Activated naive CD4-positive, alpha-beta T cell treated with anti-CD3 and anti-CD28 coated beads, Interleukin-2, amount 10 ng/mL, durations not matched to agents 7 days and 5 days (primary cell): Measurements from ENCODE around the gene SLC35F3.
"Not testable (repeated sequence)": the region's sequence is repeated elsewhere in the genome, so short reads cannot be mapped to it uniquely, and the experiment has no call there.

Experiments used
- CTCF ChIA-PET: fragments of 350-600 bp; sonication (Branson Sonifier 250); formaldehyde crosslinking; loops from one replicate; lab custom pipeline; 2021; ENCODE audit warnings: antibody characterized with exemption; lab: Charles Lee
- DNase-seq: peaks from one replicate; pipeline ENCODE4 v3.0.0-alpha.2; 2020
- H3K27ac Mint-ChIP-seq: one replicate; pipeline ENCODE4 v1.8.0; 2021; ENCODE audit warnings: mild to moderate bottlenecking, moderate library complexity, mixed read lengths
- H3K27me3 Mint-ChIP-seq: one replicate; pipeline ENCODE4 v1.8.0; 2021; ENCODE audit warnings: mild to moderate bottlenecking, mixed read lengths
- H3K36me3 Mint-ChIP-seq: one replicate; pipeline ENCODE4 v1.8.0; 2021; ENCODE audit warnings: mixed read lengths
- H3K4me1 Mint-ChIP-seq: one replicate; pipeline ENCODE4 v1.8.0; 2021; ENCODE audit warnings: mixed read lengths
- H3K4me3 Mint-ChIP-seq: one replicate; pipeline ENCODE4 v1.8.0; 2021; ENCODE audit warnings: mild to moderate bottlenecking, moderate library complexity, mixed read lengths
- H3K9me3 Mint-ChIP-seq: one replicate; pipeline ENCODE4 v1.8.0; 2021; ENCODE audit warnings: mixed read lengths

The SLC35F3 gene

DNA sequence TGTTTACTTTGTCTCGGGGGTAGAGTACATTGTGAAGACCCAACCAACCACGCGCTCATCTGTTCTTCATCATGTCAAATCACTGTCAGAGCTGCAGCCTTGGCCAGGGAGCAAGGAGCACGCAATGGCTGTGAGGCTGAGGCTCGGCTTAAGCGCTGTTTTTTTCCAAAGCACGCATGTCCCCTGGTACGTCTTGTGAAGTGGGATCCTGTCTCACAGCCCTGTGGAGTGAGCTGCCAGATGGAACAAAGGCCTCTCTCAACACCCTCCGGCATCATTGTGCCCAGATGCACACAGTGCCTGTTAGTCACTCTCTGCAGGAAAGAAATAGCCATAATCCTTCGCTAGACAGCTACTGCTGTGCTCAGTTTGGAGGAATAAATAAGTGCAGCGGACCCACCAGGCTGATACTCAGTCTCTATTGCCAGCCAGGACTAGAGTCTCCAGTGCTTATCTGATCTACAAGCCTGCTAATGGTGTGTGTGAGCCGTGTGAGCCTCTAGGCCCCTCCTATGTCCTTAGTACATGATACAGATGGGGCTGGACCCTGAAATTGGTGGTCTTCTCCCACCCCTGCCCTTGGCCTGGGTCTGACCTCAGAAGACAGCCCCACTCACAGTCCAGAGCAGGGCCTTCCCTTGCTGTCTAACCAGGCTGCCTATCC is 377.5 kb downstream of the SLC35F3 start:
- H3K27me3 Mint-ChIP-seq, result no peaks in the 10 kb centered on the region
- peaks cover 8% of the 10 kb centered on the region for H3K36me3 Mint-ChIP-seq
- H3K4me1 Mint-ChIP-seq, result no peaks in the 10 kb centered on the region
- H3K9me3 Mint-ChIP-seq, result no peaks in the 10 kb centered on the region
- no peak overlapping the region for H3K27ac Mint-ChIP-seq
- CTCF ChIA-PET, result interaction anchor here (1.1 to 1.4 kb wide), 2 partner anchors 28 to 69 kb away, joined by 4 read pairs; no protein-coding TSS in a partner anchor
- no peak overlapping the region for H3K4me3 Mint-ChIP-seq
- DNase-seq, result no peak

DNA sequence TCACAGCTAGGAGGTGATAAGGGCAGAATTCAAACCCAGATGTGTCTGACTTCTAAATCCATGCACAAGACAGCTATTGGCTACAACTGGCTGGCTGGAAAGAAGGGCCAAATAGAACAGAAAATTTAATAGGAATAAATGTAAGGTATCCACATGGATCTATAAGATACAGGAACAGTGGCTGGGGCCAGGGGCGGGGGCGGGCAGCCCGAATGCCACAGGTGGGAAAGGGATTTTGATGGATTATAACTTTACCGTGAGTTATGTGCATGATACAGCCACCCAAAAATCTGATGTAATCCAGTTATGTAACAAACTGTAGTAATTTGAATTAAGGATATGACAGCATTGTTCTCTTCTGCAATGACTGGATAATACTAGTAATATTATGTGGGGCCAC is 381.7 kb downstream of the SLC35F3 start:
- H3K4me1 Mint-ChIP-seq, result no peaks in the 10 kb centered on the region
- no peak overlapping the region for H3K27ac Mint-ChIP-seq
- peaks cover 20% of the 10 kb centered on the region for H3K36me3 Mint-ChIP-seq
- no peak overlapping the region for H3K4me3 Mint-ChIP-seq
- no peak for DNase-seq
- H3K27me3 Mint-ChIP-seq, result peaks cover 2% of the 10 kb centered on the region
- CTCF ChIA-PET, result interaction anchor here (3.1 kb wide), 1 partner anchor 24 kb away, joined by 10 read pairs; no protein-coding TSS in a partner anchor
- H3K9me3 Mint-ChIP-seq, result peaks cover 10% of the 10 kb centered on the region

DNA sequence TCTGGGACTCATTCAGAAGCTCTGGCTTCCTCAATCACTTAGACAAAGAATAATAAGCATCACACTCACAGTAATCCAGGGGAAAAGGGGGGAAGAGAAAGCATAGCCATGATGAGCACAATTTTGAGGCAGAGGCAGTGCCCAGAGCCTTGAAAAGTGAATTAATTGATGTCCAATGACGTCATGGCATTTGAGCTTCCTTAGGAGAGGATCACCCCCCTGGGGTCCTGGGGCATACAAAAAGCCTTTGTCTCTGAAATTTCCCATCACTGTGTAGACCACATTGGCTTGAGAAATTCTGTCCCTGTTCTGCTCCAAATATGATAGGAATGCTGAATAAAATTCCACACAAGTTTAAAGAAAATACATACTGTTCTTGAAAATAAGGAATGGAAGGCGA is 384.5 kb downstream of the SLC35F3 start:
- CTCF ChIA-PET, result interaction anchor here (3.1 kb wide), 1 partner anchor 21 kb away, joined by 10 read pairs; no protein-coding TSS in a partner anchor
- Mint-ChIP-seq H3K4me3 (no peak overlapping the region), H3K36me3 (peaks cover 18% of the 10 kb centered on the region), H3K27ac (no peak overlapping the region), H3K9me3 (peaks cover 10% of the 10 kb centered on the region), H3K27me3 (peaks cover 4% of the 10 kb centered on the region), H3K4me1 (no peaks in the 10 kb centered on the region)
- DNase-seq, result no peak

DNA sequence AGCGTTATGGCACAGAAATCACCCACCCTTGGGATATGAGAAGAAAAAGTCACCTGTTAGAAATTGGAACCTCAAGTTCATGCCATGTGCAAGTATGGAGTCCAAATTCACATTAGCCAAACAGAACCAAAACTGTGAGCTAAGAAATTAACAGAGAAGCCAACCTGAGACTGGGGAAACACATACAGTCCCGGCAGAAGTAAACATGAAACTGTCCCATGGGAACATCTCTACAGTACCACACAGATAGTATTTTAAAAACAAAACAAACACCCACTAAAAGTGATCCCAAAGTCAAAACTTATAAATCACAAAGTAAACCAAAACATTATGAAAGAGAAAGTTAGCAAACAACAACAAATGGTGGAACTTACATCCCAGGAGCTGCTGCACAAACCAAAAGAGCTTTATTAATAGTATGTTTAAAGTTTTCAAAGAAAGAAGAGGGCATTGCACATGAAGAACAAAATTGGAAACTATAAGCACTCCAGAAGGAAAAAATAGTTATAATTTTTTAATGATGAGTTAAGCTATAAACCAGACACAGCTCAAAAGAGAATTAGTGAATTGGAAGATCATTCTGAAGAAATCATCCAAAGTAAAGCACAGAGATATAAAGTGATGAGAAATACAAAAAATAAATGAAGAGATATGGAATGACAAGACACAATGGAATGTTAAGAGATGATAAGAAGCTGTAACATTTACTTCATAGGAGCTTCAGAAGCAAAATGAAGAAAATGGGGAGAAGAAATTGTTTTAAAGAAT is 385.2 kb downstream of the SLC35F3 start:
- peaks cover 18% of the 10 kb centered on the region for H3K36me3 Mint-ChIP-seq

DNA sequence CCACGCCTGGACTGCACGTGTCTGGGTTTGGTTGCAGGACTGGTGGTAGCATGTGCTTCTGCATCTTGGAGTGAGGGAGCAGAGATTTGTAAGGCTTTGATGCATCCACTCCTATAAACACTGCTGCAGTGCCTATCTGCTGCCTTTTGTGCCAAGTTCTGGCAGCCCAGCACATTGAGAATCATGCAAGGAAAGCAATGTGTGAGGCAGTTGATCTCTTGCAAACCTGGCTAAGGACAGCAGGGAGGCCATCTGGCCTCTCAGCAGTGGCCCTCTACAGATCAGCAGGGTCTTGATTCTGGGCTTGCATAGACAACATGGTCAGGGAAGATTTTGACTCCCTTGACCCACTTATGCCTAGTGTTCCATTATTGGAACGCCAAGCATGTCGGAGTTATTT is 387.5 kb downstream of the SLC35F3 start:
- CTCF ChIA-PET, result no interaction called here
- peaks cover 8% of the 10 kb centered on the region for H3K27me3 Mint-ChIP-seq

More for the DNA sequence above, 385.2 kb downstream of the SLC35F3 start:
- DNase-seq, result no peak
- Mint-ChIP-seq H3K4me3 (no peak overlapping the region), H3K9me3 (peaks cover 10% of the 10 kb centered on the region), H3K27ac (no peak overlapping the region), H3K27me3 (peaks cover 4% of the 10 kb centered on the region), H3K4me1 (no peaks in the 10 kb centered on the region)
- CTCF ChIA-PET, result no interaction called here

DNA sequence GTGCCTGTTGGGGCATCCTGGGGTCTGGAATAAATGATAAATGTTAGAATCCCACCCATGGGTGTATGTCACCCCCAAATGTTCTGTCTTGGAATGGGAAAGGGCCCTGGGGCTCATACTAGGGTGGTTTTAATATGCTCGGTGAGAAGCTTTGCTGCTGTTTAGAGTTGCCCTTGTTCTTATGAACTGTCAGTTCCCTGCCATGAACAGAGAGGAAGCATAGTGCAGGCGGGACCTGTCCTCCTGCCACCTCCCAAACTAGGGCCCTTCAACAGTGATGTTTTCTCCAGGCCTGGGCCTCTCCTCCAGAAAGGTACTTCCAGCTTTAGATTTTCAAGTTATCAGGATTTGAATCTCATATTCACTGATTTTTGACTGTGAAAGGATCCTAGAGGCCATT is 388.1 kb downstream of the SLC35F3 start:
- peaks cover 16% of the 10 kb centered on the region for H3K36me3 Mint-ChIP-seq
- no peak overlapping the region for H3K27ac Mint-ChIP-seq
- H3K9me3 Mint-ChIP-seq, result peaks cover 10% of the 10 kb centered on the region
- CTCF ChIA-PET, result no interaction called here
- H3K4me3 Mint-ChIP-seq, result no peak overlapping the region
- H3K4me1 Mint-ChIP-seq, result no peaks in the 10 kb centered on the region
- no peak for DNase-seq
- peaks cover 8% of the 10 kb centered on the region for H3K27me3 Mint-ChIP-seq

More for the DNA sequence above, 387.5 kb downstream of the SLC35F3 start:
- H3K4me1 Mint-ChIP-seq, result no peaks in the 10 kb centered on the region
- peaks cover 16% of the 10 kb centered on the region for H3K36me3 Mint-ChIP-seq
- DNase-seq, result no peak
- H3K4me3 Mint-ChIP-seq, result no peak overlapping the region
- H3K27ac Mint-ChIP-seq, result no peak overlapping the region
- peaks cover 10% of the 10 kb centered on the region for H3K9me3 Mint-ChIP-seq

DNA sequence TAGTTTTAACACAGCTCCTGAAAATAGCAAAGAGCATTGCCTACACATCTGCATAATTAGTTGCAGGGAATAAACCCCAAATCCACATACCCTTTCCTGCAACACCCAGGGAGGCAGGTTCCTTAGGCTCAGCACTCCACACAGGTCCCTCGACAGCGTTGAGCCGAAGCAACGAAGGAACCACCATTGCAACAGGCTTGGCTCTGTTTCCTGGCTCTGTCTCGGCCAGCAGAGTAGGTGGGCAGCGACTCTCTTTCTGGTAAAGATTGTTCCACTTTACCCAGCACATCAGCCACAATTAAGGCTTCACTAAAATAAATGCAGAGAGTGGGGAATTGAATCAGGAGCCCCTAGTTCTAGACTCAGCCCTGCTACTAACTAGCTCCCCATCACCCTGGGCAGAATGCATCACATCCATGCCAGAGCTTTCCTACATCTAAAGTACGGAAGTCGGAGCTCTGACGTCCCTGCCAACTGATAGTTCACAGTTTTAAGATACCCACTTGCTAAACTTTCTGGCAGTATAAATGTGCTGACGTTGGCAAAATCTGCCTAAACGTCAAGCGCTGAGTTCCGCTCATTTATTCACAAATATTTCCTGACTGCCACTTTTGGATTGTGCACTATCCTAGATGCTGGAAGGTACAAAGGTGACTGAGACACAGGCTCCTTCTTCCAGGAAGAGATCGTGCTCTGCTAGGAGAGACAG is 389.8 kb downstream of the SLC35F3 start:
- Mint-ChIP-seq H3K4me1 (no peaks in the 10 kb centered on the region), H3K4me3 (no peak overlapping the region), H3K9me3 (peaks cover 10% of the 10 kb centered on the region), H3K27ac (no peak overlapping the region), H3K27me3 (peaks cover 11% of the 10 kb centered on the region), H3K36me3 (peaks cover 10% of the 10 kb centered on the region)
- CTCF ChIA-PET, result interaction anchor here (1.1 kb wide), 1 partner anchor 16 kb away, joined by 6 read pairs; no protein-coding TSS in a partner anchor
- DNase-seq, result no peak

DNA sequence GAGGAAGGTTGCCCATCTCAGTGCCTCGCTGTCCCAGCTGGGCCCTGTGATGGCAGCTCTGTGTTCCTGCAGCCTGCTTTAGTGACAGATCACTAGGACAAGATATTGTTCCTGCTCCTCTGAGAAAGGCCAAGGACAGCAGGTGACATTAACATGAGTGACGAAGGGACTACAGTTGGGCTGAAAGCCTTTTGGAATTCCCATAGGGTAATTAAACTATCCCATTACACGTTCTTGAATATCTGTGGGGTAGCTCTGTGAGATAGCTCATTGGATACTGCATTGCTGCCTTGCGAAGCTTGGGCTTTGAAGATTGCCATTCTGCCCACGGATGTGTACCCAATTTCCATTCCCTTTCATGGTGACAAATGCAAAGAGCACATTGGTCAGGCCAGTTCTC is 390.6 kb downstream of the SLC35F3 start:
- CTCF ChIA-PET, result interaction anchor here (1.6 to 1.9 kb wide), 2 partner anchors 15 to 81 kb away, joined by 5 to 6 read pairs; no protein-coding TSS in a partner anchor
- Mint-ChIP-seq H3K27ac (no peak overlapping the region), H3K27me3 (peaks cover 13% of the 10 kb centered on the region), H3K36me3 (peaks cover 4% of the 10 kb centered on the region), H3K4me3 (no peak overlapping the region), H3K9me3 (peaks cover 3% of the 10 kb centered on the region), H3K4me1 (no peaks in the 10 kb centered on the region)
- no peak for DNase-seq

DNA sequence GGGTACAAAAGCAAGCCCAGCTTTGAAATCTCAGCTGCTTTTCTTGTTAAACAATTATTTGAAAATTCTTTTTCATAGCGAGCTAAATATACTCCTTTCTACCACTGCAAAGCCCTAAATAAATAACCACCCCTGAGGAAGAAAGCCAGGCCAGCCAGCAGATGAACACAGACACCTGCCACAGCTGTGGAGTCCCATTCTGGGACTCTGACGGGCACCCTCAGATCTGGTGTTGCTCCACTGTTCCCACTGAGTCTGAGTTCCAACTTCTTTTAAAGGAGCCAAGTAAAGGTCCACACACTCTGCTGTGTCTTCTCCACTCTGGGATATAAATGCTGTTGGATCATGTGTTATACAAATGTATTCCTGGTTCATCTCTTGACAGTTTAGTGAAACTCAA is 391.1 kb downstream of the SLC35F3 start:
- Mint-ChIP-seq H3K4me1 (no peaks in the 10 kb centered on the region), H3K4me3 (no peak overlapping the region), H3K27me3 (peaks cover 13% of the 10 kb centered on the region), H3K27ac (no peak overlapping the region), H3K36me3 (peaks cover 4% of the 10 kb centered on the region), H3K9me3 (no peaks in the 10 kb centered on the region)
- CTCF ChIA-PET, result interaction anchor here (1.6 to 1.9 kb wide), 2 partner anchors 15 to 82 kb away, joined by 5 to 6 read pairs; no protein-coding TSS in a partner anchor
- DNase-seq, result no peak

DNA sequence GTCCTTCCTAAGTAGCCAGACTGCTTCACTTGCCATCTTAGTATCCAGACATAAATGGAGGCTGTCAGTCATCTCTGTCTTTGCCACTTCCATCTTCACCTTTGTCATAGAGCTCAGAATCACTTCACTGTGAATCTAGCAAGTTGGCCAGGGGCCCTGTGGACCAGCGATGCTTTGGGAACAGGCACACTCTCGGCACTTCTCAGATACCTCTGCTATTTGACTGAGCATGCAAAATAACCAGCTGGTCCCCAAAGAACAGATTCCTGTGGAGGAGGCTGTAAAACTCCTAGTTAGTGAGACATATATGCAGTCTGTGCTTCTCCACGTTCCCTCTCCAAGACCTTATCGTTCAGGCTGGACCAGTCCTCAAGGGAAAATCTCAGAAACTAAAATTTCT is 392.0 kb downstream of the SLC35F3 start:
- Mint-ChIP-seq H3K36me3 (no peaks in the 10 kb centered on the region), H3K4me3 (no peak overlapping the region), H3K27me3 (peaks cover 9% of the 10 kb centered on the region), H3K9me3 (no peaks in the 10 kb centered on the region), H3K27ac (no peak overlapping the region), H3K4me1 (no peaks in the 10 kb centered on the region)
- CTCF ChIA-PET, result interaction anchor here (1.6 to 1.9 kb wide), 2 partner anchors 14 to 83 kb away, joined by 5 to 6 read pairs; no protein-coding TSS in a partner anchor
- DNase-seq, result no peak

DNA sequence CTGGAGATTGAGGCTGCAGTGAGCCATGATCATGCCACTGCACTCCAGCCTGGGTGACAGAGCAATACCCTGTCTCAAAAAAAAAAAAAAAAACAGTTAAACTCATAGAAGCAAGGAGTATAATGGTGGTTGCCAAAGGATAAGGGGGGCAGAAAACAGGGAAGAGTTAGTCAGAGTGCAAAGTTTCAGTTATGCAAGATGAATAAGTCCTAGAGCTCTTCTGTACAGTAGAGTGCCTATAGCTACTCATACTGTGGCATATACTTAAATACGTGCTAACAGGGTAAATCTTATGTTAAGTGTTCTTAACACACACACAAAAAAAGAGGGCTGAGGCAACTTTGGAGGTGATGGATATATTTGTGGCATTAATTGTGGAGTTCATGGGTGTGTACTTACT is 393.2 kb downstream of the SLC35F3 start:
- Mint-ChIP-seq H3K9me3 (no peaks in the 10 kb centered on the region), H3K27me3 (peaks cover 9% of the 10 kb centered on the region), H3K27ac (no peak overlapping the region), H3K4me3 (no peak overlapping the region), H3K4me1 (no peaks in the 10 kb centered on the region), H3K36me3 (no peaks in the 10 kb centered on the region)
- CTCF ChIA-PET, result no interaction called here
- DNase-seq, result no peak

DNA sequence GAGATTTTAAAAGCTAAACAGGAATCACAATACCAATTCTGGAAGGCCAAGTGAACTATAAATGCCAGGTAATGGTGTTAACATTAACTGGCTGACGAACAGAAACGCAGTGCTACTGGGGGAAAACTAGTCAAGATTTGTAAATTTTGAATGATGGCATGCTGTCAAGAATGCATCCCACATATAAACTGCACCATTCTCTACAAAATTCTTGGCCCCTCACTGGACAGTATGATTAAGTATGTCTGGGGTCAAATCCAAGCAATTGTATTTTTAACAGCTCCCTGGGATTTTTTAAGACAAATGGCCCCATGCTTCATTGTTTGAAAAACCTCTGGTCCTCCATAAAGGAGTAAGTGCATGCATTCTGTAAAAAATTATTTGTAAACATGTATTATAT is 395.6 kb downstream of the SLC35F3 start:
- Mint-ChIP-seq H3K27ac (no peak overlapping the region), H3K9me3 (no peaks in the 10 kb centered on the region), H3K4me3 (no peak overlapping the region), H3K27me3 (peaks cover 13% of the 10 kb centered on the region), H3K36me3 (no peaks in the 10 kb centered on the region), H3K4me1 (no peaks in the 10 kb centered on the region)
- no peak for DNase-seq
- CTCF ChIA-PET, result interaction anchor here (1.6 kb wide), 1 partner anchor 9 kb away, joined by 14 read pairs; no protein-coding TSS in a partner anchor

DNA sequence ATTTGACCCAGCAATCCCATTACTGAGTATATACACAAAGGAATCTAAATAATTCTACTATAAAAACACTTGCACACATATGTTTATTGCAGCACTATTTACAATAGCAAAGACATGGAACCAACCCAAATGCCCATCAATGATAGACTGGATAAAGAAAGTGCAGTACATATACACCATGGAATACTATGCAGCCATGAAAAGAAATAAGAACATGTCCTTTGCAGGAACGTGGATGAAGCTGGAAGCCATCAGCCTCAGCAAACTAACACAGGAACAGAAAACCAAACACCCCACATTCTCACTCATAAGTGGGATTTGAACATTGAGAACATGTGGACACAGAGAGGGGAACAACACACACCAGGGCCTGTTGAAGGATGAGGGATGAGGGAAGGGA is 397.2 kb downstream of the SLC35F3 start:
- H3K36me3 Mint-ChIP-seq, H3K9me3 Mint-ChIP-seq, H3K27me3 Mint-ChIP-seq, H3K27ac Mint-ChIP-seq, H3K4me1 Mint-ChIP-seq, DNase-seq, H3K4me3 Mint-ChIP-seq: not testable (repeated sequence)
- CTCF ChIA-PET, result interaction anchor here (1.5 kb wide), 1 partner anchor 148 kb away, joined by 3 read pairs; no protein-coding TSS in a partner anchor
